RKO (cell line): ENCODE measurements around the gene GABARAP.
A peak's percentile ranks its signal among the peaks of the same experiment; 100 is the strongest.

ENCODE experiments used
- DNase-seq: peaks from one replicate; pipeline ENCODE4 v3.0.0-alpha.2; 2016; ENCODE audit warnings: low spot score

Gene GABARAP

DNA sequence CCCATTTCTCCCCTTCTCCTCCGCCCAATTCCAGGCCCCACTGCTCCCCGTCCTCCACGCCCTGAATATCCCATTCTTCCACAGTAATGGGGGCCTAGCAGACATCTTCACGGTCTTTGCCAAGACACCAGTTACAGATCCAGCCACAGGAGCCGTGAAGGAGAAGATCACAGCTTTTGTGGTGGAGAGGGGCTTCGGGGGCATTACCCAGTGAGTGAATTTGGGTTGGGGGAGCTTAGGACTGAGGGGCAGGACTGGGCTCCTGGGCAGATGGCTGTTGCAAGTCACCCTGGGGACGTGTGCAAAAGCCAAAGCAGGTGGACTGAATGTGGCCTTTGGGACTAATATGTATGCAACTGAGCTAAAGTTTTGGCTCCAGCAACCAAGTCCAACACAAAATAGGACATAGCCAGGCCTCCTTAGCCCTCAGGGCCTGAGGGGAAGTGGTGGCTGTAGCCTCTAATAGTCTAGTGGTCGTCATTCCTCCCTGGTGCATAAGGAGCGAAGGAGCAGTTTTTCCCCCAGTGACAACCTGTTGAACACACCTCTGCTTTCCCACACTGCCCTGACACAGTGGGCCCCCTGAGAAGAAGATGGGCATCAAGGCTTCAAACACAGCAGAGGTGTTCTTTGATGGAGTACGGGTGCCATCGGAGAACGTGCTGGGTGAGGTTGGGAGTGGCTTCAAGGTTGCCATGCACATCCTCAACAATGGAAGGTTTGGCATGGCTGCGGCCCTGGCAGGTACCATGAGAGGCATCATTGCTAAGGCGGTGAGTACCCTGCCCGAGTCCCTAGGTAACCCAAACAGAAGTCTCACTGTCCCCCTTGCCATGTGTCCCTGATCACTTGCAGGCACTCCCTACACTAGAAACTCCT is 19.9 kb downstream of the GABARAP start:
- DNase-seq: no peak

DNA sequence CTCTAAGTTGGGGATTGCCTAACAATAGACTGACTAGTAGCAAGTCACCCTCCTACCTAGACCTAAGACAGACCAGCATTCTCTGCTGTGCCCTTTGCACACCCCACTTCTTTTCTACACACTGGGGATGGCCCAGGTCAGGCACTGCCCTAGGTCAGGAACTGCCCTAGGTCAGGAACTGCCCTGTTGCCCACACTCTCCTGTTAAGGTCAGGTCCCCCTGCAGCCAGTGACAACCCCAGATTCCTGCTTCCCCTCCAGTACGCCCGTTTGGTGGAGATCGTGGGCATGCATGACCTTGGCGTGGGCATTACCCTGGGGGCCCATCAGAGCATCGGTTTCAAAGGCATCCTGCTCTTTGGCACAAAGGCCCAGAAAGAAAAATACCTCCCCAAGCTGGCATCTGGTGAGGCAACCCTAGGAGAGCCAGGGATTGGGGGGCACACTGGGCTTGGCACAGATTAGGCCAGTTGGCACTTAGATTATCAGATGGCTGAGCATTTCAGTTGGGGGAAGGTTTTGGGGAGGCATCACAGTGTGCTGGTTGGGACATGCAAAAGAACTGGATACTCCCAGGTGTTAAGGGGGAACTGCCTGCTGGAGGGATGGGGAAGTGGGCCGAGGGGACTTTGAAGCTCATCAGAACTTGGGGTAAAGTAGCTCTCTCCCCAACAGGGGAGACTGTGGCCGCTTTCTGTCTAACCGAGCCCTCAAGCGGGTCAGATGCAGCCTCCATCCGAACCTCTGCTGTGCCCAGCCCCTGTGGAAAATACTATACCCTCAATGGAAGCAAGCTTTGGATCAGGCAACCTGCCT is 20.8 kb downstream of the GABARAP start:
- no peak for DNase-seq

DNA sequence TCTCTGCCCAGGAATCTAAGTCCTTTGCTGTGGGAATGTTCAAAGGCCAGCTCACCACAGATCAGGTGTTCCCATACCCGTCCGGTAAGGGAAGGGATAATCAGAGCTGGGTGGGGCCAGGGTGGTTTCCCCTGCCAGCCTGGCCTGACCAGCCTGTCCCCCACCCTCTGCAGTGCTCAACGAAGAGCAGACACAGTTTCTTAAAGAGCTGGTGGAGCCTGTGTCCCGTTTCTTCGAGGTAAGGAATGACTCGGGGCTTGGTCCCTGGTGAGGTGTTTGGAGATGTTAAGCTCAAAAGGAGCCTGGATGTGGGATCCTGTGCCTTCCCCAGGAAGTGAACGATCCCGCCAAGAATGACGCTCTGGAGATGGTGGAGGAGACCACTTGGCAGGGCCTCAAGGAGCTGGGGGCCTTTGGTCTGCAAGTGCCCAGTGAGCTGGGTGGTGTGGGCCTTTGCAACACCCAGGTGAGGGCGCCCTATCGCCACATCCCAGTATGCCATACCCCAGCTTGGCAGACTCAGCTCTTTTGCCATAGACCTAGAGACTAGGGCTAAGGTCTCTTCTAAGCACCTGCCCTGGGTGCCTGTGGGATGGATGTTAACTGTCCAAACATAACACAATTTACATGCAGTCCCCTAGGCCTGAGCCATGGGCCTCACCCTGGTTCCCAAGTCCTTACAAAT is 21.5 kb downstream of the GABARAP start:
- DNase-seq: peak; percentile 80

DNA sequence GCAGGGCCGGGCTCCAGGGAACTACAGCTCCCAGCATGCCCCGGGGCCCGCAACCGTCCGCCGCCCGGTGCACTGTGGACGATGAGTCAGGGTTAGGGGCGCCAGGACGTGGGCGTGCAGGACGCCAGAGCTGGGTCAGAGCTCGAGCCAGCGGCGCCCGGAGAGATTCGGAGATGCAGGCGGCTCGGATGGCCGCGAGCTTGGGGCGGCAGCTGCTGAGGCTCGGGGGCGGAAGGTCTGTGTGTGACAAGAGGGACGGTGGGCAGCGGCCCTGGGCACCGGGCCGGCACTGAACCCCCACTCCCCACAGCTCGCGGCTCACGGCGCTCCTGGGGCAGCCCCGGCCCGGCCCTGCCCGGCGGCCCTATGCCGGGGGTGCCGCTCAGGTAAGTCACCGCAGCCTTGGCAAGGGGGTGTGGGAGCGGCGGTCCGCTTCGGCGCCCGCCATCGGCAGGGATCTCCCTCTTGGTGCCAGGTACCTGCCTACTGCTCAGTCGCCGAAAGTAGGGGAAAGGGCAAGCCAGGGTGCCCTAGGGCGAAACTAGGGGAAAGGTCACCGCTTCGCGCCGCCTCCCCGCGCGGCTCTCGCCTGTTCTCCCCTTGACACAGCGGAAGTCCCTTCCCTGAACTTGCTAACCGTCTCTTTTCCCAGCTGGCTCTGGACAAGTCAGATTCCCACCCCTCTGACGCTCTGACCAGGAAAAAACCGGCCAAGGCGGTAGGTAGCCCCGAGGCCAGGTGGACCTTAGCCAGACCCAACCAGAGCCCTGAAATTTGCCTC is 22.2 kb downstream of the GABARAP start, which contains the start of the genes ACADVL and DLG4:
Gene ACADVL (plus strand): TSS at position 127 of the 781 bp plus-strand sequence. CDS start 47 bp downstream, at position 174.
Gene DLG4 (minus strand): TSS at position 25 of the 781 bp plus-strand sequence.
- DNase-seq: peak; percentile 95

DNA sequence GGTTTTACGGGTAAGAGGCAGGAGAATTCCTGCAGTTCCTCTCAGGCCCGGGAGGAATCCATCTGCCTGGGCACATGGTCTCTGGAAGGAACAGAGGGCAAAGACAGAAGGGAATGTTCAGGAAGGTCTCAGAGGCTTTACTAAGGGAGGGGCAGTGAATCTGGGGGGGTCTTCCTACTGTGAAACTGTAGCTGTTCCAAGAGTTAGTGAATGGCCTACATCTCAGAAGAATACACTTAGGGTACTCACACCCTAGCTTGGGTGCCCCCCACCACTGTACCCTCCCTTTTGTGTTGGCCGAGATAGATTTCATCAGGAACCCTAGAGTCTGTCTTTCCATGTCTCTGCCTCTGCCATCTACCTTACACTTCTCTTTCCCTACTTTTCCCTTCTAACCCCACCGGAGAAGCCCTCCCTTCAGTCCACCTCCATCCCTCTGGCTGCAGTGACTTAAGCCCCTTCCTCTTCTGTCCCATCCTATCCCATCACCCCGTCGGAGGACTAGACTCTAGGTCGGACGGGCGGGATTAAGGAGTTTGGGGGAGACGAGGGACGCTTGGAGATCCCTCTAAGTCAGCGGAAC is 22.9 kb downstream of the GABARAP start:
- DNase-seq: no peak

DNA sequence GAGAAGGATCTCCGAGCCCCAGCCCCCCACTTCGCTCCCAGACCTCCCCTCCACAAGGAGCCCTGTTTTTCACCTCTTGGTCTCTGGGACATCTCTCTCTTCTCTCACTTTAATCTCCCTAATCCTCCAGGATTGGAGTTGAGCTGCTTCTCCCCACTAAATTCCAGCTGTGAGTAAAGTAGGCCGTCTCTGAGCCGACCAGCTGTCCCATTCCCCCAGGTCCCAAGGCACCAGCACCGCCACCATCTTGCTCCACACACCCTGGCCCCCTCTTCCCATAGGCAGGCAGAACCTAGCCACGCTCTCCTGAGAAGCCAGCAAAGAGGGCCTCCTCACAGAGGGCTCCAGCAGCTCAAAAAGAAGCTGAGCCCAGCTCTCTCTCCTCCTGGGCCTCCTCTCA is 23.5 kb downstream of the GABARAP start:
- DNase-seq: no peak

DNA sequence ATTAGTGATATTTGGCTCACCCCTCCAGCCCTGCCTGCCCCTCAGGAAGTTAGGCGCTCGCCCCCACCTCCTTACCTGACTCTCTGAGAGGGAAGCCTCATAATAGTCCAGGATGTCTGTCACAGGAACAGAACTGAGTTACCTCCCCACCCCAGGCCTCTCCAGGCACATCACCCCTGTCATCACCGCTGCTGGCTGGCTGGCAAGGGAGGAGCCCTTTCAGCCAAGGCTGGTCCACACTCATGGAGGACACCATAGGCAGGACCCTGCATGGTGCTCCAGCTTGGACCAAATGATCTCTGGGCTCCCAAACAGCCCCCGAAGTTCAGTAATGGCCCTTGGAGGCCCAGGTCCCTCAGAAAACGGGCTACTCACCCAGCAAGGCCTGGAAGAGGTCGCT is 24.1 kb downstream of the GABARAP start:
- DNase-seq: no peak

DNA sequence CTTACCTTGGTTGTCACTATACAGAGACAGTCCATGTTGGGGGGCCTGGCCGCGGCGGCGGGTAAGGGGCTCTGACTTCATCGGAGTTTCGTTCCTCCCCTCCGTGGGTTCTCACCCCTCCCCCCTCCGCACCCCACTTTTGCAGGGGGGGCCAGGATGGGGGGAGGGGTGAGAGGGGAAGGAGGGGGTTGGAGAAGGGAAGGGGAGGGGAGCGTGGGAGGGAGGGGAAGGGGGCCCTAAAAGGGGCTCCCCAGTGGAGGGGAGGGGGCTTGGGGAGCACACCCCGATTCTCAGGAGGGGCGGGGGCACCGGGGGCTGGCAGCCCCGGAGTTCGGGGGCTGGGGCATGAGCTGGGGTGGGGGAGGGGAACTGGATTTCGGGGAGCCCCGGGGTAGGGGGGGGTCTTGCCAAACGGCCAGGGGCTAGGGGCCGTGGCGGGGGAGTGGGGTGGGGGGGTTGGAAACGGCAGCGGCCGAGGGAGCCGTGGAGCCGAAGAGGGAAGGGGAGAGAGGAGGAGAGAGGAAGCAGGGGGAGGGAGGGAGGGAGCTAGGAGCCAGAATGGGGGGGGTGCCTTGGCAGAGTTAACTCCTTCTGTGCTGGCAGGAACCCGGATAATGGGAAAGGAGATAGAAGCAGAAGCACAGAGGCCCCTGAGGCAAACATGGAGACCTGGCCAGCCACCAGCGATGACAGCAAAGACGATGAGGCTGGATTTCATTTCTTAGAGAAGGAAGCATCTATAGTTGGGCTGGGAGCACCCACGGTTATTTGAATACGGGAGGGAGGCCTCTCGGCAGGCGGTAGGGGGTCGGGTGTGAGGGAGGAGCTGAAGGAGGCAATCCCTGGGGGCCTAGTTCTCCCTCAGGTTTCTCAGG is 24.9 kb downstream of the GABARAP start:
- peak; percentile 85 for DNase-seq

DNA sequence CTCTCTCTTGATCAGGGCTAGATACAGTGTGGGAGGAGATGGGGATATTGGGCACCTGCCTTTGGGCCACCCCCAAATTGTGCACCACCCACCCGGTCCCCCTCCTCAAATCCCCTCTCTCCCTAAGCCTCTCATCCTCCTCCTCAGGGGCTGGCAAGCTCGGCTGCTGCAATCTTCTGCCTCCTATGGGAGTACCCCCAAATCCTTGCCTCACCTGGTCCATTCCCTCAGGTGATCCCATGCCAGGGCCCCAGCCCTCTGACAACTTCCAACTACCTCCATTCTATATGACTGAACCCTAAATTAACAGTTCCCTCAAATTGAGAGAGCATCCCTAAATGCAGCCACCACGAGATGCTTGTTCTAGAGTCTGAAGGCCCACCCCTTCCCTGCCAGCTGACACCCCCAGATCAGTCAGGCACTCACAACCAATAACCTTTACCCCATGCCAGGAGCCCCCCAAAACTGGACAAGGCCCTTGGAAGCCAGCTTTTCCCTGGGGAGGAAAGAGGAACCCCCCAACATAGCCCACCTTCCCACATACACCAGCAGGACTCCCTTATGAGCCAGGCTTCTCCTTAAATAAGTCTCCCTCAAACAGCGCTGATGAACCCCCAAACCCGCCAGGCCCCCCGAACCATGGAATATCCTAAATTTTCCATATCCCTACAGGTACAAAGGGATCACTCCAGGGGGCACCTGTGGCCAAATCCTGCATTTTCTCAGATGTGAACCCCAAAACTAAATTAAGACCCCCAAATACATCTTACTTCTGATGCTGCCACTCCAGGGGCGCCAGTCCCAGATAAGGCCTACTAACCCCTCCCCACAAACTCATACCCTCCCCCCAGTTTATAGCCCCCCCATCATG is 25.8 kb downstream of the GABARAP start:
- DNase-seq: no peak

DNA sequence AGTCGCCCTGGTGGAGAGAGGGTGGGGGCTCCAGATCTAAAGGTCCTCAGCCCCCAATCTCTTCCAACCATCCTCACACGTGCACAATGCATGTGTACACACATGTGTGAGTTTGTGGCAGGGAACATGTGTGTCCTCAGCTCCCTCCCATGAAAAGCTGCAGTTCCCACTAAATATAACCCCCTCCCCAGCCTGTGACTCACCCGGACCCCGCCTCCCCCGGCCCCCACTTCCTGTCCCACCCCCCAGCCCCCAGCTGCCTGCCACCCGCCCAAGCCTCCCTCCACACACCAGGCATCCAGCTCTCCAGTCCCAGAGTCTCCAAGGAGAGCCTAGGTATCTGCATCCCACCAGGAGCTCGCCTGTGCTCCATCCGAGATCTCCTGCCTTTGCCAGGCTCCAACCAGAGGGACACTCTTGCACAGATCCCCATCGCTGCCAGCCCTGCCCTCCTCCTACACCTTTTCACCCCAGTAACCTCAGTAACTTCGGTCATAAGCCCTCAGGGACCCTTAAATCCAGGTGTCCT is 26.5 kb downstream of the GABARAP start:
- no peak for DNase-seq

DNA sequence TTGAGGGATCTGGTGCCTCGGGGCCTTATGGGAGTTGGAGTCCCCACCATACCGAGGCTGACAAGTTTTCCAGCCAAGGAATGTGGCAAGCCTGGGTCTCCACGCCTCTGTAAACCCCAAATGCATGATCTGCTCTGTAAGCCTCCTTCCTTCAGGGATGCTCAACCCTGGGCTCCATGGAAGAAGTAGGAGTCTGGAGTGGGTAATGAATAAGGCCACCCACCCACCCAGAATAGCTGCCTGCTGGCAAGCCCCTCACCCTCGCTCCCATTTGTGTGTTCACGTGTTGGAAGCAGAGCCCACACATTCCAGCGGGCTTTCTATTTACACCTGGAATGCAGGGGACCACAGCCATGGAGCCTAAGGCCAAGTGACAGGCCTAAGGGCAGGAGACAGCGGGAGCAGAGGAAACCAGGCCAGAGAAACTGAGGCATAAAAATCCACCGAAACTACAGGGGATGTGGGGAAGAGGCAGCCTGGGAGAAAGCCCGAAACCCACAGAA is 27.1 kb downstream of the GABARAP start:
- no peak for DNase-seq

DNA sequence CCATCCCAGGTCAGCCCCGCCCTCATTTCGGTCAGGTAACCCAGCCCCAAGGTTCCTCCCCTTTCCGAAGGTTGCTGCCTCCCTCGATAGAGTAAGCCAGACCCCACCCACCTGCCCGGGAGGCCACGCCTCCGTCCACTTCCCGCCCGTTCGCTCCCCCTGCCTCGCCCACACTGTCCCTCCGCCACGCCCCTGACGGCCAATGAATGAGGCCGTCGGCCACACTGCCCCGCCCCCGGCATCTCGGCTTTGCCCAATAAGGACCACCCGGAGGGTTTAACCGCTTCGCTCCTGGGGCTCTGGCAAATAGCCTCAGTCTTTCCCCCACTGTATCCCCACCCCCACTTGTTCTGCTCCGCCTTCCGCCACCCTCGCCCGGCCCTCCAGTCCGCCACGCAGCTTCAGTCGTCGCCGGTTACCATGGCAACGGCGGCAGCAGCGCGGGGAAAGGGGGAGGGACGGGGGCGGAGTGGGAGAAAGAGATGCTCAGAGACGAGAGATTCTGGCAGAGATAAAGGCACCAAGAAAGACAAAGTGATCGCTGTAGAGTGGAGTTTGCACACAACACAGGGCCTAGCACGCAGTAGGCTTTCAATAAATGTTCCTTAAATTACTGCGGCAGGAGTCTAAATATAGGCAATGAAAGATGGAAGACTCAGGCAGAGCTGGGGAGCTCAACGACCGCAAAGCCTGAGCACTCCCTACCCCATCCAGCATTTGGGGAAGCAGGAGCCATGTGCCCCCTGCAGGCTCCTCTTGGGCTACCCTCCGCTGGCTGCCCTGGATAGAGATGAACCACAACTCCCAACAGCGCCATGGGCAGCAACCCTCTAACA is 27.7 kb downstream of the GABARAP start:
- DNase-seq: peak; percentile 96

DNA sequence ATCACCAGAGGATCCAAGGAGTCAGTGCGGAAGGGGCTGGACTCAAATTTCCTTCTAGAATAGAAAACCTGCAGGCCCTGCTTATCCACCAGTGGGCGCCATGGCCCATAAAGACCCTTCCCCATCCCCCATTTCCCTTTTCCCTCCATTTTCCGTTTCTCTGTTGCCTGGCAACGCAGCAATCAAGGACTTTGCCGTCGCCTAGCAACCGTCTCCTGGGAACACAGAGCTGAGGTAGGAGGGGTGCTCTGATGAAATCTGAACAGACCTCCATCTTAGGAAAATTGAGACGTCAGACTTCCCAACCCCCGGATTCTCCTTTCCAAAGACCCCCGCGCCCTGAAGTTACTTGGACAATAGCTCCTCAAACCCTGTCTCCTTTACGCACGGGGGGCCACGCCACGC is 28.4 kb downstream of the GABARAP start:
- DNase-seq: peak; percentile 50

DNA sequence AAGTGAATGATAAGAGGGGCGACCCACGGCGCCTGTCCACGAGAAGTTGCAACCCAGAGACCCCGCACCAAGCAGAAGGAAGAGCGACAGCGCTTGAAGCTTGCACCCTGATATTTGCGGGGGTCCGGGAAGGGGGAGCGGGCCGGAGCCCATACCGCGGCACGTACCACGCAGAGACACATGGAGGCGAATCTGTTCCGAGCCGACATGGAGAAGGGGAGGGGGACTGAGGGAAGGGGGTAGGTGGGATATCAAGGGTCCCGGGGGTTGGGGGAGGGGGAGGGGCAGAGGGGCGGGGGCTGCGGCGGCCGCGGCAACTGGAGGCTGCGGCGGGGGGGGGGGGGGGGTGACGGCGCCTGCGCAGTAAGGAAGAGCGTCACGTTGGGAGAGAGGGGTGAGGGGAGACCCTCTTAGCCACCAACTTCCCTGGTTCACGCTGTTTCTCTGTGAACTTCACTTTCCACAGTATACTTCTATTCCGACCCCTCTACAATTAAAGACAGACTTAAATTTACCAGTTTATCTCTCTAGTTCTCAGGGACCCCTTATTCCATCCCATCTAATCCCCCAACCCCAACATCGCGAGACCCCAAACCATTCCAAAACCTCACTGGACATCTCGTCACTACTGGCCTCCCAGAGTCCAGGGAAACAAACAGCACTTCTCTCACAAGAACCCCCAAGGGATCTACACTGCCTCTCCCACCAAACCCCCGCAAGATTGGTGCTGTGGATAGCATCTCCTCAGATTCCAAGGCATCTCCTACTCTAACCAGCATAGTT is 30.6 kb downstream of the GABARAP start:
- DNase-seq: no peak

DNA sequence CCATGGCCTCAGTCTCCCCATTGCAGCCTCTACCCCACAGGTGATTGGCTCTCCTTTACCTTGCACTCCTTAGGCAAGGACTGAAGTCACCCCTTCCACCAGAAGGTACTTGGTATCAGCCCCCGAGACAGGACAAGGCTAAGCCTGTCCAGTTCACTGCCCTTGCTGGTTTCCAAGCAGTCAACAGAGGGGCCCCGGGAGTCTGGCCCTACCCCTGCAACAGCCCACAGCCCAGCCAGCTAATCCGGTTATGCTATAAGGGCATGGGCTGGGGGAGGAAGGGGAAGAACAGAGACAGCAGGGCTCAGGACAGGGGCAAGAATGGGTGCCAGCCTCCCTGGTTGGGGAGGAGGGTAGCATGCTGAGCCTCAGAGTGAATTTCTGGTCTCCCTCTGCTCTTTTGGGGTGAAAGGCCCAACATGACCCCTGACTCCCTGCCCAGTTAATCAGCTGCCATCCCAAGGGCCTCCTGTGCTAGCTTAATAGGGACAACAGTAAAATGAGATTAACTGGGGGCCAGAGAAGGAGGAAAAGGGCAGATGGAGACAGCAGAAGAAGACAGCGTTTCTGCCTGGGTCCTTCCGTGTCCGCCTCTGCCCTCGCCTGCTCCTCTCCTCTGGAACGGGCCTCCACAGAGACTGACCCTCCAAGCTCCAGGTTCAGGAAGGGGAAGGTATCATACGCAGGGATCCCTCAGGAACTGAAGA is 33.3 kb downstream of the GABARAP start:
- DNase-seq: no peak

DNA sequence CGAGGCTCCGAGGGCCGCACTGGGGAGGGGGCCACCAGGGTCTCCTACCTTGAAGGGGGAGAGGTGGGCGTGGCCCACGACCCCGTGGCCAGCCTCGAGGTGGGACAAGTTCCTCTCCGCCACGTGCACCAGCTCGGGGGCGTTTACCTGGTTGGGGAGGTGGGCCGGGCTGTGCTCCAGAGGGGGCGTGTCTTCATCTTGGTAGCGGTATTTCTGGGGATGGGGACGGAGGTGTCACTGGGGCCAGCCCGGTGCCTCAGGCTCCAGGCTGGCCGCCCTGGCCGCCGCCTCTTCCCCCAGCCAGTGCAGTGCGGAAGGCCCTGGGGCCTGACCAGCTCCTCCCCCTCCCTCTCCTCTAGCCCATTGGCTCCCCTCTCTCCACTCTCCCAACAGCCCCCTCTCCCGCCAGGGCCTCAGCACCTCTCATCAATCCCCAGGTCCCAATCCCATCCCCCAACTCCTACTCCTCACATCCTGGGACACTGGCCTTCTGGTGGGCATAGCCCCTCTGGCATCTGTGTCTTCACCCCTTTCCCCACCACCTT is 34.1 kb downstream of the GABARAP start:
- DNase-seq: no peak
